Stimulated activated CD8-positive, alpha-beta memory T cell treated with anti-CD3 and anti-CD28 coated beads, Interleukin-2, amount 100 ng/mL, for 1 hour (primary cell): Measurements from ENCODE around the gene SCAMP1.
"Not testable (repeated sequence)": the region's sequence is repeated elsewhere in the genome, so short reads cannot be mapped to it uniquely, and the experiment has no call there.

Source experiments
- DNase-seq, 2 donors: peaks; one replicate each; pipeline ENCODE4 v3.0.0-alpha.2; 2020; ENCODE audit warnings: low read depth in 2 of 2

Gene SCAMP1, protein sequence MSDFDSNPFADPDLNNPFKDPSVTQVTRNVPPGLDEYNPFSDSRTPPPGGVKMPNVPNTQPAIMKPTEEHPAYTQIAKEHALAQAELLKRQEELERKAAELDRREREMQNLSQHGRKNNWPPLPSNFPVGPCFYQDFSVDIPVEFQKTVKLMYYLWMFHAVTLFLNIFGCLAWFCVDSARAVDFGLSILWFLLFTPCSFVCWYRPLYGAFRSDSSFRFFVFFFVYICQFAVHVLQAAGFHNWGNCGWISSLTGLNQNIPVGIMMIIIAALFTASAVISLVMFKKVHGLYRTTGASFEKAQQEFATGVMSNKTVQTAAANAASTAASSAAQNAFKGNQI

DNA sequence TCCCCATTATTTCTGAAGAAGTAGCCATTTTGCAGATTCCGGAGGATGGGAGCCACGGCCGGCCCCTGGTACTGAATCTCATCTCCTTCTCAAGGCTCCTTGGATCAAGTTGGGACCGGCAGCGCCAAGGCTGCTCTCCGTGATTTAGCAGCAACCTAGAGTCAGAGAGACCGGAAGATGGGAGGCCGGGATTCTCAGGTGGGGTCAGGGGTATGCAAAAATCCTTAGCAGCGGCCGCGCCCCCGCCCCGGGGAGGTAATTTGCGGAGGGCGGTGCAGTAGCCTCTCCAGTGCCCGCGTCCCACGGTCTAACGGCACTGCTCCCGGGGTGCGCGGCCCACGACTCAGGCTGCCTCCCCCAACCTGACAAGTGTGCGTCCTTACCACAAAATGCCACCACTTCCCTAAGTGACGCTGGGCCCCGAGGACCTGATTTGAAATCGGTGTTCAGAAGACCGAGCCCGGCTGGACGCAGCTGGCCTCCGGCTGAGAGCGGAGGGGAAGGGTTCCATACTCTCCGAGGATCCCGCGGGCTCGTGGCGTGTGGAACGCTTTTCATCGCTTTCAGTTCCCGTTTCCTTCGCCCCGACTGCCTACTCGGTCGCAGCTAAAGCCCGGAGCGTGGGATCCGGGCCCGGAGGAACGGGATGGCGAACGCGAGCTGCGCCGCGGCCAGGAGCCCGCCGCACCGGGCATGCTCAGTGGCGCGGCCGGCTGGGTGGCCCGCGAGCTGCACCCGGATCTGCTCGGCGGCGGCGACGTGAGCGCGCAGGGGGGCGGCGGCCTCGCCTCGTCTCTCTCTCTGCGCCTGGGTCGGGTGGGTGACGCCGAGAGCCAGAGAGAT is at the start of gene SCAMP1:
Gene SCAMP1 (plus strand): TSS at position 787 of the 843 bp plus-strand sequence. CDS start 55 bp downstream, at position 842.
- peak; percentile 75 to 84 for DNase-seq

DNA sequence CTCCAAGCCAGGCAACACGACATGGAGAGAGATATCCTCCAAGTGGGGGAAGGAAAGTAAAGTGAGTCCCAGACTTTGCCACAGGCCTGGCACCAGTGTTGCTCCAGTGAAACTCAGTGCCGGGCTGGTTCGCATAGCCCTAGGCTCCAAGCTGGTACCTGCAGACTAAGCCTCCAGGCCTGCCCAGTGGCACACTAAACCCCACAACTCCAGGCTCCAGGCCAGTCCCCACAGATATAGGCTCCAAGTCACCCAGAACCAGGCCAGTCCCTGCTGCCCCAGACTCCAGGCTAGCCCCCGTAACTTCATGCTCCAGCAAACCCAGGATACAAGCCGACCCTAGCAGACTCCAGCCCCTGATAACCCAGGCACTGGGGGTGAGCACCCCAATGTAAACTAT is 42.9 kb upstream of the SCAMP1 start:
- no peak for DNase-seq

DNA sequence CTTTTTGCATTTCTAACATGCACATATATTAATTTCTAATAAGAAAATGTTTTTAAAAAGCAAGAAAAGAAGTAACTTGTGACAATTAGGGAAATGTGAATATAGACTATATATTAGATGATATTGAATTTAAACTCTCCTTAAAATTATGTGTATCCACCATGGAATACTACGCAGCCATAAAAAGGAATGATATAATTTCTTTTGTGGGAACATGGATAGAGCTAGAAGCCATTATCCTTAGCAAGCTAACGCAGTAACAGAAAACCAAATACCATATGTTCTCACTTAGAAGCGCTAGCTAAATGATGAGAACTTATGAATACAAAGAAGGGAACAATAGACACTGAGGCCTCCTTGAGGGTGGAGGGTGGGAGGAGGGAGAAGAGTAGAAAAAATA is 42.1 kb upstream of the SCAMP1 start:
- DNase-seq, result no peak

DNA sequence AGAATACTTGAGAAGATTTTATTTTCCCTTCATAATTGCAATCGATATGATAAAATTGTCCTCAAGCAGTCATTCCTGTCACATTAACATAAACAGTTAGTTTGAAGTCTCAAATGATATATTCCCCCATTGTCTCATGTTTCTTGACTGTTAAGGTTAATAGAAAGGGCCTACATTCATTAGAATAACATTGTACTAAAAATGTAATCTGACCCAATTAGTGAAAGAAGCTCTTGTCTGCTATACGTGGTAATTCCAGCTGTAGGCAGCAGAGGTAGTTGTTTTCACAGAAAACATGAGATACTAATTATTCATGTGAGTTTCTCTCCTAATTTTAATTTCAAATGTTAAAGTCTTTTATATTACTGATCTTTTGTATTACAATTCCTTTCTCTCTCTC is 40.0 kb upstream of the SCAMP1 start:
- DNase-seq, result no peak

DNA sequence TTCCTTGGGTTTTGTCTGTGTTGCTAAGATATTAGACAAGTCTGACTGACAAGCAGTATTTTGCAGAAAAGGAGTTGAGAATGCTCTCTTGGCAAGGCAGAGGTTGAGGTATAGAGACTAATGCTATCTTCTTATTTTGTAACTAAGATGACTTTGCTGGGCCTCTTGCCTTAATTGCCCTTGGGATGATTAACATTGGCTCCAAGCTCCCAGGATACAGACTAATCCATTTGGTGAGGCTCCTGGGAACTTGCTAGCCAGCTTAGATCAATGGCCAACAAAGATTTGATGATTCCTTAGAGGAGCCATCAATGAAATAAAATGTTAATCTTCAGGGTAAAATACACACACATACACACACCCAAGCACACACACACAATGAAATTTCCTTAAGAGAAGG is 37.2 kb upstream of the SCAMP1 start:
- DNase-seq, result no peak

DNA sequence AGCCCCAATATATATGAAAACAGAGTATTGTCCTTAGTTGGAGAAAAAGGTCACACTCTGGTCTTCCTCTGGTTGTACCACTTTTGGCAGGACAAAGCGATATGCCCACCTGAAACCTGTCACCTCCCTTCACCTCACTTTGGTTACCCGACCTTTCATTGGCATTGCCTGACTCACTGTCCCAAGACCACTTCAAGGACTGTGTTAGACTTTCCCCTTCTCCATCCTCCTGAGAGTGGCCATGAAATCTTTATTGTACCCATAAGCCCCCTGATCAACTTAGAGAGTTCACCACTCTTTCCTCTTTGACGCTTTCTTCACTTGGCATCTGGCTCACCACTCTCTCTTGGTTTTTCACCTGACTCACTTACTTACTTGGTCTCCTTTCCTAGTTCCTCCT is 33.5 kb upstream of the SCAMP1 start:
- DNase-seq, result no peak

DNA sequence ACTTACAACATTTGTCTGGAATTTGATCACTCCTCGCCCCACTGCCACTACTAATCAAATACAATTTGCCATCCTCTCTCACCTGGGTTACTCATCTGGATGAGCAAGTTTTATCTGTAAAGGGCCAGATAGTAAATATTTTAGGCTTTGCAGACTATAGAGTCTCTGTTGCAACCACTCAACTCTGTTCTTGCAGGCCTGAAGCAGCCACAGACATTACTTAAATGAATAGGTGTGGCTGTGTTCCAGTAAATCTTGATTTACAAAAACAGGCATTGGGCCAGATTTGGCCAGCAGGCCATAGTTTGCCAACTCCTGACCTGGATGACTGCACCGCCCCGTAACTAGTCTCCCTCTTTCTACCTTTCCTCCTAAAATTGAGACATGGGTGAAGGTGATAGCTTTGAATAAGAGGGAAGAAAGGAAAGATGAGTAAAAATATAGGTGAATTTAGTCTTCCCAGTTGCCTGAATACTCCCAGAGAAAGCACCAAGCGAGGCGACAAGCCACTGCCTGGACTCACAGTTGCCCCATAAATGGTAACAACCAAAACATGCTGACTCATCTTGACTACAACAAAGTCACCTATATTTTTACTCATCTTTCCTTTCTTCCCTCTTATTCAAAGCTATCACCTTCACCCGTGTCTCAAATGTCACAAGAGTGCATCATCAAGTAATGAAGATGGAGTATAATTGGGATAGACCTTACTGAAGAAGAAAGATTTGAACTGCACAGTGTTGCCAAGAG is 32.5 kb upstream of the SCAMP1 start:
- DNase-seq, result no peak

DNA sequence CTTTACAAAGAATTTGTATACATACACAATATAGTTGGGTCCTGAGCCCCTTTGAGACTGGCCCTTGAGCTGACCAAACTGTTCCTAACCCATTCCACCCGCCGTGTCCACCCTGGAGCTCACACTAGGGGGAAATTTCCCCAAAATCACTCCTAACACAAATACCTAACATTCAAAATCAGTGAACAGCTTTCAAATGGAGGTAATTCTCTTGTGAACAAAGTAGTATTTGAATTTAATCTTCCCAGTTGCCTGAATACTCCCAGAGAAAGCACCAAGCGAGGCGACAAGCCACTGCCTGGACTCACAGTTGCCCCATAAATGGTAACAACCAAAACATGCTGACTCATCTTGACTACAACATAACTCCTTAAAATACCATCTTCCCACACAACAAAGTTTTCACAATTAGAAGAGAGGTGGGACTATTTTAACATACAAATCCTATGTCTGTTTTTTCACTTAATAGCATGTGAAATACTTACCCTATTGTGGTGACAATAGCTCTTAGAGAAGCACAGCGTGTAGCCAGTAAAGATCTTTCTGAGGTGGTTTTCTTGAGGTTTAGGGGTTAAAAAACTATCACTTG is 31.7 kb upstream of the SCAMP1 start:
- no peak for DNase-seq

DNA sequence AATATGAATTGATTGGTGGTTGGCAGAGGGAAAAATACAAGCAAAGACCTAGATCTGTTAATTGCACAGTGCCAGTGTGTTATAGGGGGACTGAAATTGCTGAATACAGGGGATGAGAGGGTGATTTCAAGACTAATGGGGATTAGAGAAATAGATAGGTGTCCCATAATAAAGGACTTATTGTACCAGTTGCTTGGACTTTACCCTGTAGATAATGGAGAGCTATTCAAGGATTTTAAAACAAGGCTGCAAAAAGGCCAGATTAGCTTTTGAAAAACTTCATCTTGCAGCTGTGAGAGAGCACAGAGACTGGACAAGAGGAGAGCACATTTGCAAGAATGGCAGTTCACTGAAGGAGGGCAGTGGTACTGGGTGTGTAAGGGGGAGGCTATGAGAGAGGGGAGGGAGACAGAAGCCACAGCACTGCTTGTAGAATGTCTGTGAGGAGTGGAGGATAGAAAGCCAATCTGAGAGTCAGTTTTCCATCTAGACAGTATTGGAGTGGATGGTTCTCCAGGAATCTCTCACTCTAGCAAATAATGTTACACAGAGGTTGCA is 28.8 kb upstream of the SCAMP1 start:
- DNase-seq, result no peak

DNA sequence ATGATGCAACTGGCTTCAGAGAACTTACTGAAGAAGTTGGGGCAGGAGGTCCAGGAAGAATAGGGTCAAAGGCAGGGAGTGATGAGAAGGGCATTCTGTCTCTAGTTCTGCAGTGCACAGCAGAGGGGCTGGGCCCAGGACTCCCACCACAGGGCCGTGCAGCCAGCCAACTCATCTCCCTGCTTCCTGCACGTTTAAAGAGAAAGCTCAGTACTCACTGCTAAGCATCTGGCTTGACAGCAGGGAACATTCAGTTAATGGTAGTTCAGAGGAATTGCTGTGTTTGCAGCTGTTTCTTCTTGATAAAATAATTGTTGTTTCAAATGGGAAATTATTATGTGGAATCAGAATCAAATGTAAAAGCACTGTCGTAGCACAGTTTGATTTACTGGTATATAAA is 25.6 kb upstream of the SCAMP1 start:
- DNase-seq, result no peak

DNA sequence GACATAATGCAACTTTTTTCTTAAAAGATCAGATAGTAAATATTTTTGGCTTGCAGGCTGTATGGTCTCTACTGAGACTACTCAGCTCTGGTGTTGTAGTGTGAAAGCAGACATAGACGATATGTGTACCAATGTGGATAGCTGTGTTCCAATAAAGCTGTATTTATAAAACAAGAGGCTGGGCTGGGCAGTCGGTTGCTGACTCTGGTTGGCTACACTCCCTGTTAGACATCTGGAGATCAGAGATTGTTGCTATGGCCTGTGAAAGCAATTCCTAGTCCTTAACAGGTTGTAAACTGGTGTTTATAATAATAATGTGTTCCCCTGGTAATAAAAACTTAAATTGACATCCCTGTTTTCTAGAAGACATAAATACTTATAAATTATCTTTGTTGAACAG is 24.4 kb upstream of the SCAMP1 start:
- no peak for DNase-seq

DNA sequence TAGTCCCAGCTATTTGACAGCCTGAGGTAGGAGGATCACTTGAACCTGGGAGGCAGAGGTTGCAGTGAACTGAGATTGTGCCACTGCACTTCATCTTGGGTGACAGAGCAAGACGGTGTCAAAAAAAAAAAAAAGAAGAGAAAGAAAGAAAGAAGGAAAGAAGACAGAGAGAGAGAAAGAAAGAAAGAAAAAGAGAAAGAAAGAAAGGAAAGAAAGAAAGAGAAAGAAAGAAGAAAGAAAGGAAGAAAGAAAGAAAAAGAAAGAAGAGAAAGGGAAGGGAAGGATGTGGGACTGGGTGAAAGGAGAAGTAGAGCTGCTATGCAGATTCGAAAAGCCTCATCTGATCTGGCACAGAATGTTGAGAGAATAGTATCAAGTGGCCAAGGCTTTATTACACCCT is 23.7 kb upstream of the SCAMP1 start:
- no peak for DNase-seq

DNA sequence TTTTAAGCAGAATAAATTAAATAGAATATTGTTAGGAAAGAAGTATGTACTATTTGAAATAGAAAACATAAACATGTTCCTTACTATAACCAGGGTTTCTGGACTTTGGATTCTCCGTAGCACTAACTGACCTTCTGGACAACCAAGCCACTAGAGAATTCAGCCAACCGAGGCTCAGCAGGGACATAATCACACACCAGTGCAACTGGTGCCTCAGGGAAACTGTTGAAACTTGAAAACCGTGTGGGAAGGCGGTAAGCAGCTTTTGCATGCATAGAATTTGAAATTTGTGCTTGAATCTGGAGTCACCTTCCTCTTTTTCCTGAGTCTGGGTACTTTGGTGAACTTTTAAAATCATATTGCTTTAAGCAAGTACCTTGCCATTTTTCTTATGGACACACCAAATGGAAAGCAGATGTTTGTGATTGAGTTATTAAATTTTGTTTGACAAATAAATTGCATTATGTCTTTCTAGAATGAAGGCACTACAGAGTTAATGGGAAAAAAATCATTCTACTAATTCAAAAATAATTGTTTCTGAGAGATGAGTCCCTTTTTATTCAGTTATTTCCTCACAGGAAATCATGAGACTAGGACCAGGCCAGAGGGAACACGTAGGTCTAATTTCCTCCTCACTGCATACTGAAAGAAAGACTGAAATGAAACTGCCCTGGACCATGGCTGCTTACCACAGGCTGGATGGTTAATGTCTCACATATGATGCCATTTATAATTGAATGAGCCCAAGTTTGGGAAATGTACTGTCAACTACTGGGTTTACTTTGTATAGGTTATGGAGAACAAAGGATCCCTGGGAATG is 20.6 kb upstream of the SCAMP1 start:
- DNase-seq, result no peak

DNA sequence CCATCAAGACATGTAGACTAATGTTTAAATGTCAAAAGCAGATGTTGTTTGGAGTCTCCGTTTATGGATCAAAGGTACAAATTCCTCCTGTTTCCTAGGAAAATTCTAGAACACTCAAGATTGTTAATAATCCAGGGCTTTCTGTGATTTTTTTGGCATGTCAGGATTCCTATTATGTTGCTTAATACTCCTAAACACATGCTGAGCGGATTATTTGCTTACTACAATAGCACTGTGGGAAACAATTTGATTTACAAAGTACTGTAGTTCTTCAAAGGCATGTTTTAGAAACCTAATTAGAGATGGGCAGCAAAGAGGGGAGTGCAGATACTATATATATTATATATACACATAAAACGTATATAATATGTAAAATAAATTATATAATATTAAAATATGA is 19.0 kb upstream of the SCAMP1 start:
- no peak for DNase-seq

DNA sequence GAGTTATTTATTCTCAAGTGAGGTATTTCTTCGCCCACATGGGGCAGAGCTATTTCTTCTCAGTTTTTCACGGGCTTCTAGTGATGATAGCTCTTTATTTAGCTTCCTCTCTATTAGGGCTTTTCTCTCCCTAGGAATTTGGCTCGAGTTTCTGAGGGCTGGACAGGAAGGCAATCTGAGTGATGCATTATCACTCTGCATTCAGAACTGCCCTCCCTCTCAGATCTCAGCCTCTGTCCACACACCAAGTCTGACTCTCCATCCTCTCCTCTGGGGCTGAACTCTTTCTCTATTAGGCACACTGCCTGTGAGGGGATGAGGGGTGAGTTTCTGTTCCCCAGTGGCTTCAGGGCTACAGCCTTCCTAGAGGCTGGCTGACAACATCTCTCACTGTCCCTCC is 14.9 kb upstream of the SCAMP1 start:
- no peak for DNase-seq

DNA sequence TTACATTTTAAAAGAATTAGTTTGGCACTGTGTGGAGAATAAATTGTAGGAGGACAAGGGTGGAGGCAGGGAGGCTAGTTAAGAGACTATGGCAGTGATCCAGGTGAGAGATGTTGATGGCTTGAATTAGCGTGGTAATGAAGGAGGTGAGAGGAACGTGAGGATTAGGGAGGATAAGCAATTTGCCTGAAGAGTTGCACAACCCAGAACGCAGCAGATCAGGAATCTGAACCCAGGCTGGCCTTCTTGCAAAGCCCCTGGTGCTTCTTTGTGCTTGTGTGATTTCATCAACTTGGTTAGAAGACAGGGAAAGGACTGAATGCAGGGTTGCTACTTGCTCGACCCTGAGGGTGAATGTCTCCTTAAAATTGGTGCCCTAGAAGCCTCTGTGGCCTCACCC is 6.9 kb upstream of the SCAMP1 start:
- no peak for DNase-seq

DNA sequence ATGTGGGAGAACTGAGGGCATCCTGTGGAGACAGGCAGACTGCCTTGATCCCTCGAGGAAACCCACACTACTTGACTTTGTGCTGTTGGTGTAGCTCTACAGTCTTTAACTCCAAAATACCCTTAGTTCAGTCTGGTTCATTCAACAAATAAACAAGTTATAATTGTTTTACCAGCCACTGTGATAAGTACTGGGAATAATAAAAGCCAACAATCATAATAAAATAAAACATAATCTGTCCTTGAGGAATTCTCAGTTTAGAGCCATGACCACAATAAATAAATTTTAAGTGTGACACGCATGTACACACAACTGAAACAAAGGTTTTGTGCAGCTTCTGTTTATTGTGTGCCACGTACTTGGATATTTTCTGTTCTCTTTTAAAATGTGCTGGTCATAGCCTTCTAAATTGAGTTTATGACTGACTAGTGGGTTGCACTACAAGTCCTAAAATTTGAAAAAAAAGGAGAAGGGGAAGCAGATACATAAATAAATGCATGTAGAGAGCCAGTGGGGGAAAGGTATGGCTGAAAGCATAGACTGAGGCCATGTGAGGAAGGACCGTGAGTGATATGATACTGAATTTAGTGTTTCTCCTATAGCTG is 6.2 kb upstream of the SCAMP1 start:
- DNase-seq, result no peak

DNA sequence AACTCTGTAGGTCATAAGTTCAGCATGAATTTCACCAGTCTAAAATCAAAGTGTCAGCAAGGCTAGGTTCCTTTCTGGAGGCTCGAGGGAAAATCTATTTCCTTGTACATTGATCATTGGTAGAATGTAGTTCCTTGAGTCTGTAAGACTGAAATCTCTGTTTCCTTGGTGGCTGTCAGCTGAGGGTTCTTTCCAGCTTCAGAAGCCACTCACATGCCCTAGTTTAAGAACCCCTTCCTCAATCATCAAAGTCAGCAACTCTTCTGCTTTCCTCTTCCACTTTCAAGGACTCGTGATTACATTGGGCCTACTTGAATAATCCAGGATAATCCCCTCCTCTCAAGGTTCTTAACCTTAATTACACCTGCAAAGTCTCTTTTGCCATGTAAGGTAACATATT is 4.9 kb upstream of the SCAMP1 start:
- DNase-seq, result no peak

DNA sequence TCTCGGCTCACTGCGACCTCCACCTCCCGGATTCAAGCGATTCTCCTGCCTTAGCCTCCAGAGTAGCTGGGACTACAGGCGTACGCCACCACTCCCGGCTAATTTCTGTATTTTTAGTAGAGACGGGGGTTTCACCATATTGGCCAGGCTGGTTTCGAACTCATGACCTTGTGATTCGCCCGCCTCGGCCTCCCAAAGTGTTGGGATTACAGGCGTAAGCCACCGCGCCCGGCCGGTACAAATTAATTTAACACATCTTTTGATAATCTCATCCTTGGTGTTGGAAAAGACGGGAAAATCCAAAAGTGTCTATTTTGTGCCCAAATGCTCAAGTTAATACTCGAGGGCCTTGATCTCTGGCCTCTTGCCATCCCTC is 974 bp upstream of the SCAMP1 start:
- DNase-seq, result not testable (repeated sequence)

DNA sequence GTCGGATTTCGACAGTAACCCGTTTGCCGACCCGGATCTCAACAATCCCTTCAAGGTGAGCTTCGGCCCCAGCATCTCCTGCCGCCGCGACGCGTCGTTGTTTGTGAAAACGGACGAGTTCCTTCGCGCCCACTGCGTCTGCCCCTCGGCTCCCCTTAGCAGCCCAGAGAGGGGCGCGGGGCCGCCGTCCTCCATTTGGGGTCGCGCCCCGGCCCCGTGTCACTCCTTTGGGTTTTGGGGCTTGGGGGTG is 182 bp downstream of the SCAMP1 start:
- no peak for DNase-seq
